Right lobe of liver (tissue), 6 donors: ENCODE measurements around the gene GSG1L. TPM values are rescaled to one million over a fixed set of nuclear protein-coding genes. Genes with fewer than 3 reads are reported as not detected.

ENCODE experiments used
- ATAC-seq, 4 donors: fragments of 200-7000 bp; cut with Tn5 transposase; one replicate each; pipeline ENCODE4 v1.9.1; 2020; ENCODE audit warnings: mild to moderate bottlenecking in 4 of 4, moderate library complexity in 4 of 4
- DNase-seq, 3 donors: peaks; one replicate each; pipeline ENCODE4 v3.0.0-alpha.2; 2020
- H3K27ac ChIP-seq, 3 donors: fragments of 200-600 bp; one replicate each; pipeline ENCODE4 v1.8.0; 2022
- H3K27me3 ChIP-seq, 2 donors: fragments of 200-600 bp; one replicate each; pipeline ENCODE4 v1.8.0; 2022
- H3K36me3 ChIP-seq, 4 donors: fragments of 200-600 bp; sonication (generic) in 1 of 4; one replicate each; pipeline versions ENCODE4 v1.5.1 to v1.8.0; 2017 to 2022; ENCODE audit warnings: control low read depth in 1 of 4
- H3K4me1 ChIP-seq, 4 donors: fragments of 200-600 bp; sonication (generic) in 1 of 4; one replicate each; pipeline versions ENCODE4 v1.5.1 to v1.8.0; 2017 to 2022; ENCODE audit warnings: control low read depth in 1 of 4
- H3K4me3 ChIP-seq, 3 donors: fragments of 200-600 bp; one replicate each; pipeline ENCODE4 v1.8.0; 2022
- H3K9me3 ChIP-seq, 4 donors: fragments of 200-600 bp; sonication (generic) in 1 of 4; one replicate each; pipeline versions ENCODE4 v1.5.1 to v1.8.0; 2017 to 2022; ENCODE audit warnings: control low read depth in 1 of 4
- CTCF ChIP-seq, 4 donors: fragments of 200-600 bp in 3 of 4; fragments of 450-650 bp in 1 of 4; IDR thresholded peaks; one replicate each; pipeline versions ENCODE4 v1.5.1 to v1.8.0; 2016 to 2022; ENCODE audit warnings: antibody characterized with exemption in 4 of 4, mild to moderate bottlenecking in 2 of 4
- POLR2A ChIP-seq: fragments of 450-650 bp; IDR thresholded peaks from one replicate; pipeline ENCODE4 v1.6.1; 2017; ENCODE audit warnings: antibody characterized with exemption, mild to moderate bottlenecking
- WGBS: methylation state at CpG from one replicate; pipeline ENCODE4 v1.1.6; 2018; ENCODE audit warnings: low coverage, low lambda C conversion rate; ENCODE audit not compliant: insufficient coverage; ENCODE audit errors: missing lambda C conversion rate; 5-methylcytosine and 5-hydroxymethylcytosine counted together
- intact Hi-C, 2 donors: fragments of 100-400 bp; cut with DNase I; formaldehyde crosslinking; loops; one replicate each; pipeline versions ENCODE4 v1.11.2 to v1.14.1; 2022
- total RNA-seq, 6 experiments: library from RNA; depleted of rRNA in 2 of 6; stranded (reverse); fragments of >200 nt in 2 of 6; fragmentation: NEBNext Ultra II Directional in 3 of 6; extraction: Animal tissue kit (Norgen Biotek cat#: 25700) in 3 of 6; gene quantifications; one replicate each; pipeline versions ENCODE4 v1.1.0 to v1.2.4, GENCODE V29; 2016 to 2023
- donor health status: DM: no; HTN: yes; CAD: no.
- donor health status: DM: no; HTN: no; CAD: no.
- donor health status: DM: no; HTN: no; CAD: no.
- donor health status: DM: no; HTN: yes; CAD: no.
- donor health status: DM: no; HTN: yes; CAD: no.

Gene GSG1L
- total RNA-seq, 6 experiments from 2014 or later, result 0.33 TPM; not detected in 5

- ATAC-seq, result no peak
- DNase-seq, result no peak
- no peaks in the 10 kb centered on the region for H3K36me3 ChIP-seq
- intact Hi-C loops, result no loop called here
- WGBS, result 94% methylated on average over 7 of the region's 13 CpGs
- H3K4me1 ChIP-seq, result peaks cover 0 to 7% (median 0%) of the 10 kb centered on the region in 4 donors
- H3K27me3 ChIP-seq, result no peaks in the 10 kb centered on the region
- no peak for TF ChIP-seq POLR2A
- TF ChIP-seq CTCF (IDR thresholded peaks at IDR 0.05), result no peak
- no peaks in the 10 kb centered on the region for H3K9me3 ChIP-seq
- H3K4me3 ChIP-seq, result no peak overlapping the region
- H3K27ac ChIP-seq, result no peak overlapping the region
These were observed 19.1 kb upstream of the GSG1L start for GRCh38 chr16:28082624-28083023.

GRCh38 chr16:28081391-28081968 lies 18.0 kb upstream of the GSG1L start:
- H3K4me3 ChIP-seq, result no peak overlapping the region
- DNase-seq, result no peak
- intact Hi-C loops, result no loop called here
- TF ChIP-seq POLR2A (no peak), CTCF (IDR thresholded peaks at IDR 0.05) (no peak)
- ATAC-seq, result no peak
- H3K27ac ChIP-seq, result no peak overlapping the region
- H3K9me3 ChIP-seq, result no peaks in the 10 kb centered on the region
- WGBS, result 72% methylated on average over 4 of the region's 9 CpGs
- no peaks in the 10 kb centered on the region for H3K36me3 ChIP-seq
- no peaks in the 10 kb centered on the region for H3K4me1 ChIP-seq
- H3K27me3 ChIP-seq, result no peaks in the 10 kb centered on the region

GRCh38 chr16:28078261-28078660 lies 14.7 kb upstream of the GSG1L start:
- no peak for TF ChIP-seq POLR2A
- TF ChIP-seq CTCF (IDR thresholded peaks at IDR 0.05), result no peak
- Histone ChIP-seq H3K27me3 (no peaks in the 10 kb centered on the region), H3K4me3 (no peak overlapping the region), H3K36me3 (no peaks in the 10 kb centered on the region), H3K9me3 (no peaks in the 10 kb centered on the region), H3K27ac (no peak overlapping the region), H3K4me1 (no peaks in the 10 kb centered on the region)
- intact Hi-C loops, result no loop called here
- no peak for ATAC-seq
- 83% methylated on average over 4 of the region's 6 CpGs for WGBS
- DNase-seq, result no peak

- ATAC-seq, result no peak
- intact Hi-C loops, result no loop called here
- Histone ChIP-seq H3K9me3 (no peaks in the 10 kb centered on the region), H3K36me3 (no peaks in the 10 kb centered on the region), H3K27ac (no peak overlapping the region), H3K27me3 (no peaks in the 10 kb centered on the region), H3K4me3 (no peak overlapping the region), H3K4me1 (no peaks in the 10 kb centered on the region)
- DNase-seq, result no peak
- 70% methylated on average over 4 of the region's 6 CpGs for WGBS
- TF ChIP-seq CTCF (IDR thresholded peaks at IDR 0.05) (no peak), POLR2A (no peak)
These were observed 10.3 kb upstream of the GSG1L start for GRCh38 chr16:28073836-28074235.

- DNase-seq (no peak), ATAC-seq (no peak)
- TF ChIP-seq CTCF (IDR thresholded peaks at IDR 0.05) (no peak), POLR2A (no peak)
- no peak overlapping the region for H3K4me3 ChIP-seq
- 33% methylated on average over 4 of the region's 4 CpGs for WGBS
- H3K4me1 ChIP-seq, result no peaks in the 10 kb centered on the region
- H3K36me3 ChIP-seq, result no peaks in the 10 kb centered on the region
- no peaks in the 10 kb centered on the region for H3K9me3 ChIP-seq
- H3K27ac ChIP-seq, result no peak overlapping the region
- intact Hi-C loops, result no loop called here
- H3K27me3 ChIP-seq, result no peaks in the 10 kb centered on the region
These were observed 8.6 kb upstream of the GSG1L start for GRCh38 chr16:28072087-28072486.
